NCI-H82 treated with DMSO at 0.1 percent for 48 hours (cell line): ENCODE measurements around the gene ZNF407.

ENCODE experiments used
- DNase-seq: peaks from one replicate; lab custom pipeline; 2025; ENCODE audit not compliant: unreplicated experiment; lab: John Stamatoyannopoulos, UW

Gene ZNF407

DNA sequence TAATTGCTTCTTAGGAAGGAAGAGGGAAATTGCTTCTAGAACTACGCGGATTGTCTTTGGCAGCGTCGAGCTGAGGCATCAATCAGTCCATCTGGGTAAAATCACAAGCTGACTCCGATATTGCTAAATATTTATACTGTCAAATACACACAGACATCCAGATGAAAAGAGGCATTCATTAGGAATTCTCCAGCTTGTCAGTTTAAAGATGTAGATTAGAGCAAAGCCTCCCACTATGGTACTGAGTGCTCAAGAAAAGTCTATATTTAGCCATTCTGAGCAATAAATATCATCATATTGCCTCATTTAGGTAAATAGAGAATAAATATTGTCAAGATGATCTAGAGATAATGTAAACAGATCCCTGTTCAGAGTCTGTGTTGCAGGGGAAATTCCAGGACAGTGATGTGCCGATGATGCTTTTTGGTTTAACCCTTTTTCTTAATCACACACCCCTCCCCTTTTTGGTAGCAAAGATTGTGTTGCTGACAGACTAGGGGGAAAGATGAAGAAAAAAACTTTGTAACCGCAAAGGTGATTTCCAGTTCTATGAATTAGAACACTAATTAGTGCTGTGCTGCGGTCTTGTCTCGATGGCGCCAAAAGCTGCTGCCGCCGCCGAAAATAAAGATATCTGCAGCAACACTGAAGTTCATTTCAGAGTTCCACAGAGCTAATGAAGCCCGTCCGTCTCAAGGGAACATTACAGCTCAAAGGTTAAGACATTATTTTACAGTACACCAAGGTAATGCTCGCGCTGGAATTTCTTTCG, 439.4 kb downstream of the ZNF407 start:
- DNase-seq: no peak

DNA sequence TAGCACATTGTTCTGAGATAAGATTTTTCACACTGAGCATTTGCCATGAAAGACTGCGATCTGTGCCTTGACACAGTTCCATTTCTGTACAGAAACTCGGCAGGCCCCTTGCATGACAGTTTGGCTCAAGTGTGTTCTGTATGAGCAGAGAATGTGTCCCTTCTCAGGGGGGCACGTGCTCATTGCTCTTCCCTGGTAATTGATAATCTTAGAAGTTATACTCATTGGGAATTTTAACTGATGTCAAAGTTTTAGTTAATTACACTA, 440.0 kb downstream of the ZNF407 start:
- no peak for DNase-seq

DNA sequence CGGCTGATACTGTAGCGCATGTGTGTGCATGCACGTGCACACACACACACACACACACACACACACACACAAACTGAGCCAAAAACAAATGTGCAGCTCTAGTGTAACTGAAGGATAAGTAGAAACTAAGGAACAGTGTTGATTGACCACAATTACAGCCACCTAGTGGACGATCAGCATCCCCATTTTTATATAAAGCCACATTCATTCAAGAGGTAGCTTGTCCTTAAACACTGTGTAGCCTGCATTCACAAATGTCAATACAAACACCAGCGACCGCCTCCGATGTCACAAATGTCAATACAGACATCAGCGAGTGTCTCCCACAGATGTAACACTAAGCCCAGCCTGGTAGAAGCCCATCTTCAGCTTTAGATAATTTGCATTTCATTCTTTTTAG, 443.9 kb downstream of the ZNF407 start:
- no peak for DNase-seq

DNA sequence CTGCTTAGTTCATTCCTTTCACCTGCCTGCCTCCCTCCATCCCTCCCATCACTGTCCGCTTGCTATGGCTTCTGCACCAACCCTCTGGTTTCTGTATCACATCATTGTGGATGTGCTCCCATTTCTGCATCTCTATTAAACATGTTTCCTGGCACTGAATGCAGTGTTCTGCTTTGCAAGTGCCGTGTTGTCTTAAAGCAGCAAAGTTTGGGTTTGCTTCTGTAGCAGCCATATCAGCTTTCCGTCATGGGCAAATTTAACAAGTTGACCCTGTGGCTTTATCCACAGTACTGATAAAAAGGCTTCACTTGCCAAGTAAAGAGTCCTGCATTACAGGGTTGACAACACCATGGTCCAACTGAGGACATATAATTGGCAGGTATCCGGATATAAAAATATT, 445.8 kb downstream of the ZNF407 start:
- no peak for DNase-seq

DNA sequence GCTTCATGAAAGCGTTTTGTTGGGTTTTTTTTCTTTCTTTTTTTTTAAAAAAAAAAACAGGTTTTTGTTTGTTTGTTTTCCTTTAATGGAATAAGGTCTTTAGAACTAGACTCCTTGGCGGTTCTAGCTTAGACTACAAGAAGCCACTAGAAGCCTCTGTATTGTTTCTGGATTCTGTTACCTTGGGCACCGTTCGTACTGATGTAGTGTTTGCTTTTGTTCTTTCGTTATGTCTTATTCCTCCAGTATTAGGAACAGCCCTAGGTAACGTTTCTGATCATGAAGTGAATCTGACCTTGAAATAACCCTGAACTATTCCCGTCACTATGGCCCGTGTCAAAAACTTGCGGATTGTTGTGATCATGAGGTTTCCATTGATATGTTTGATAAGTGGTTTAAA, 446.6 kb downstream of the ZNF407 start:
- DNase-seq: no peak

DNA sequence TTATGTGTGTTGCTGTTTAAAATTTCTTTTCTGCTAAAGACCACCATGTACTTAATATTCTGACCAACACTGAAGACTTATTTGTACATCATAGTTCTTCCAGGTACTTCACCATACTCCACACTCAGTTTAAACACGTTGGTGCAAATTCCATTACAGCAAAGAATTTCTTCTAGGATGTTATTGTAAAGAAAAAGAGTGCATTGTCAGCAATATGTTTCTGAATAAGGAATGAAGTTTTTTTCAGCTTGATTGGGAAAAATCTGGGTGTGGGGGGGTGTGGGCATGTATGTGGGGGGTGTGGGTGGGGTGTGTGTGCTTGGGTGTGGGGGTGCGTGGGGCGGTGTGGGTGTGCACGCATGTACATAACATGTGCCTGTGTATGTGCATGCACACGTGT, 447.1 kb downstream of the ZNF407 start:
- DNase-seq: no peak

DNA sequence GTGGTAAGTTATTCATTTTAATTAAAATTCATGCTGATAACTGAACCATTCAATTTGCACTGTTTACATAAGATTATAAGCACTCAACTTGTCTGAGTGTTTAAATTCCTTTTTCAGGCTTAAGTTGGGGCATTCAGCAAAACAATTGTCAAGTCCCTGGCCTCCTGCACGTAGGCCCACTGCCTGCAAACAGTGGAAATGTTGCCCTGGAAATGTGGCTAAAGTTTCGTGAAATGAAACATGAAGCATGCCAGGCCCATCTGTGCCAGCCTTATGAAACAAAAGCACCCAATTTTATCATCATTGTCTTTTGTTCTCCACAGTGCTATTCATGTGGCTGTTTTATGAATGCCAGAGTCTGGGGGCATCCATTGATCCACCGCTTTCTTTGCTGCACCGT, 447.6 kb downstream of the ZNF407 start:
- DNase-seq: no peak

DNA sequence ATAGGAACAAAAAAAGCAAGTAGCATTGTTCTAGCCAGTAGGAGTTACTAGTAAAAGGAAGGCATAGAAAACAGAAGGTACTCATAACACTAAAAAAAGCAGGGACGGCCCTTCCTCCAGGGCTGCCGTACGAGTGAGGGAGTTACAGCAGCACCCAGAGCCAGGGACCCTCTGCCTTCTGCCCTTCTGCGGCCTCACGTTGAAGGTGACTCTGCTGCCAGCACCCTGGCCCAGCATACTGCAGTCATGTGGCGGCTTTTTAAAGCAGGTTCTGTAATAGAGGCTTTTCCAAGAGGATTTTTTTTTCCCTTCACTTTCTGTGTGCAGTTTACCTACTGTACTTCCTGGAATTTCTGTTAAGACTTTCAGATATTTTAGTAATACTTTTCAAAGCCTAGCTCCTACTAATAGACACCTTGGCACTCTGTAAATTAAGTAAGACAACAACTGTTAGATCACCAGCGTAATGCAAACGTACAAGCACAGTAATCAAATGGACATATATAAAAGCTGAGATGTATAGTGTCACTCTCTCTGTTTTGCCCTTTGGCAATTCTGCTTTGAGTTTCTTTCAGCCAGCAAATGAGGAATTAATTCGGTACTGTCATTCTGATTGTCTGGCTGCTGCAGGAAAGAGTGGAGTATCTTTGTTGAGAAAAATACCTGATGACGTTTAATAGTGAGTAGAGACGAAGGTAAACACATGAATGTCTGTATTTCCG, 449.7 kb downstream of the ZNF407 start:
- no peak for DNase-seq

DNA sequence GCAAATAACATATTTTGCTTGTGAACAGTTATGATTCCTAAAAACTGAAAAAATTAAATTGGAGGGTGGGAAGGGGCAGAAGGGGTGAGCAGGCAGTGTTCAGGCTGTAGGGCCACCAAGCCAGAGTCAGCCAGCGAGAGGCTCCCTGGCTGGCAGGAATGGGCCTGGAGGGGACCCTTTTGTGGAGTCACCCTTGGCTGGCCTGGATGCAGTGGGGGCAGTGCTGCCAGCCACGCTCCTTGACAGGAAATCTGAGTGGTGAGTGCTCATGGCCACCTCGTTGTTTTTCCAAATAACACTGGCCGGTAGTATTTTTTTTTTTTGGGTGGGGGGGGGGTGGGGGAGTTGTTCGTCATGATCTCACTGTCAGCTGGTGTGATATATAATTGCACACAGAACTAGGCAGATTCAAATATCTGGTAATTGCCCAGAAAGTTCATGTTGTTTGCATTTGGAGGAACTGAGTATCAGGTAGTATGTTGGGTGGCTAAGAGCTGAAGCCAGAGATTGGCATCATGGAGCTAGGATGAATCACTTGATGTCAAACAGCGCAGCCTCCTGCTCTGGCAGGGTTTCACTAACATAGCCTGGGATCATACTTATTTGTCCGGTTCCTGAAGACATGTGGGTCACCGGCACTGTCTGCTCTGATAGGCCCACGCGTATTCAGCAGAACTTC, 451.2 kb downstream of the ZNF407 start:
- DNase-seq: no peak

DNA sequence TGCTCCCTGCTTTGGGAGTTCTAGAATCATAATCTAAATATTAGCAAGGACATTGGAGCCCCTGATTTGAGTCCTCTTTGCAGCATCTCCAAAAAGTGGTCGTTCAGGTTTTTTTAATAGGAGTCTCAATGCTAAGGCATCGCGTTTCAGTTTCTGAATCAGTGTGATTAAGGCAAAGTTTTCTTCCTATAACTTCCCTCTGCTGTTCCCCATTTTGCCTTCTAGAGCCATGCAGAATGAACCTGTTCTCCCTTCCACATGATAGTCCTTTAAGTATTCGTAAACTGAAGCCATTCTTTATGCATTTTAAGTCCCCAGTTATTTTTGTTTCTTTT, 451.8 kb downstream of the ZNF407 start:
- DNase-seq: no peak

DNA sequence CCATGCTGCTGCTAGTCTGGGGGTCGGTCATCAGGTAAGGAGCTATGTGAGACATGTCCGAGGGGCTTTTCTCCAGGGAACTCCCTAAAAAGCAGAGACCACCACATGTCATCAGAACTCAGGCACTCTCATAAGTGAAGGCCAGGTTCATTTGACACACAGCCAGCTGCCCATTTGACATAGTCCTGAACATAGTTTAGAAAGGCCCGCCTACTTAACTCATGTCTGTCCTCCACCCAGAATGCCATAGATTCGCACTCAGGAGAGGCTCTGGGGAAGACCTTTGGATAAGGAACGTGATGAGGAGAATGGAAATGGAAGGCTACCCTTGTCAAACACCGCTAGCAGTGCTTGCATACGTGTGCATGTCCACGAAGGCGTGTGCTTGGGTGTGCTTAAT, 454.1 kb downstream of the ZNF407 start:
- DNase-seq: no peak

DNA sequence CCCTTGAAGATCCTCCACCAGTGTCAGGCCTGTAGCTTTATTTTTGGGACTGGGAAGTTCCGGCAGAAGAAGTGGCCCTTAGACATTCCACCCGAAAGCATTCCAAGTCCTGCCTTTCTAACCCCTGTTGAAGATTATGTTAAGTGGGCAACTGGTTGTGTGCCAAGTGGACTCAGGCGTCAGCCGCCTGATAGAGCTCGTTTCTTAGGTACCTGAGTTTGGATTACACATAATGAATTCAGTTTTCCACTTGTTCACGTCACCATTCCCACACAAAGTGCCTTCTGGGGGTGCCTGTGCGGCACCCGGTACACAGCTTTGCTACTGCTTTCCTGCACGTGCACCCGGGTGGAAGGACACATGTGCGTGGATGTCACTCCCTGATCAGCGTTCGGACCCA, 454.8 kb downstream of the ZNF407 start:
- DNase-seq: no peak

DNA sequence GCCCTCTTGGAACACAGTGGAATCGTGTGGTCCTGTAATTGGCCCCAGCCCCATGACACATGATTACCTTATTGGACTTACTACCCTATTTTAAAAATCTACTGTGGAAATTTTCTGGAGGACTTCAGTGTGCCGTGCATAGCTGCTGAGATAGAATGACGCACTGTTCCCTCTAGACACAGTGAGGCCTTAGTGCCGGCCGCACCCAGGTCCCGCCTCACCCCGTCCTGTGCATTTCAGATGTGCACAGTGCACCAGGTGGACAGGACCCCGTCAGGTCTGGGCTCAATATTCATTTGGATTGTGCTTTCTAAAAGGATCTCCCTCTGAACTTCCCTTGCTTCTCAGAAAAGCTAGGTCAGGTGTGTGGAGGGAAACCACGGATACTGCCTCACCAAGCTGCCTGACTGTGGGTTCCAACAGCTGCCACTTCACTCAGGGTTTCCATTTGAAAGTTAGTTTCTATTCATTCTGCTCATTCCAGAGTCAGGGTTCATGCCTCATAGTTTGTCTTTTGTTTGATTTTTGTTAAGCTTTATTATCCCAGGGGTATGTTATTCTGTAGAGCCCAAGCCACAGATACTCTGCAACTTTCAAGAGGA, 455.5 kb downstream of the ZNF407 start:
- no peak for DNase-seq

DNA sequence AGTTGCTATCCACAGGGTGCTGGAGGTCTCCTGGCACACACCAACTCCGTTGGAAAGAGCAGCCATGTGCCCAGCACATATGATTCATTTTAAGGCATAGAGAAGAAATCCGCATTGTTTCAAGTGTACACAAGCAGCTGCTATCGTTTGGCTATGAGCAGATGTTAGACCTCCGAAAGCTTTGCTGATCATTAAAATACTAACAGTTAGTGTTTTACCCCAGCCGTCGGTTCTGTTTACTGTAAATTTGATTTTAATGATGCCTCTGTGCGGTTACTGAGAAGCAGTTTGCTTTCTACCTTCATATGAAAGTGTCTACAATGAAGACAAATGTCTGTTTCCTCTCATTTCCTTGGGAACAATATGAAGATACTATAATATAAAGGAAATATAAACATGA, 456.4 kb downstream of the ZNF407 start:
- no peak for DNase-seq

DNA sequence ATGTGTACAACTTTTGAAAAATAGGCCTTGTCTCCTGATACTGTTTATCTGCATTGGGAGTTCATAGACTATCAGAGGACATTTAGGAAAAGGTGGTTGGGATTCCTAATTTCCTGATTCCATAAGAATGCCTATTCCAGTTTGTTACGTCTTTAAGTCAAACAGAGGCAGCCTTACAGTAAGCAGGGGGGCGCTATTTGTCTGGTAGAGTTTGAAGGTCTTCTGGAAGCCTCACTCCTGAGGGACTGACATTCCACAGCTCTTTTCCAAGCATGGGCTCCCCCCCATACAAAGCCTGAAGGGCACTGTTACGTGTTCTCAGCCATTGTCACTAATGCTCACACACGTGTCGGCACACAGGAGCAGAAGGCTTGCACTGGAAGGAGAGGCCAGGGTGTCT, 456.9 kb downstream of the ZNF407 start:
- DNase-seq: no peak

DNA sequence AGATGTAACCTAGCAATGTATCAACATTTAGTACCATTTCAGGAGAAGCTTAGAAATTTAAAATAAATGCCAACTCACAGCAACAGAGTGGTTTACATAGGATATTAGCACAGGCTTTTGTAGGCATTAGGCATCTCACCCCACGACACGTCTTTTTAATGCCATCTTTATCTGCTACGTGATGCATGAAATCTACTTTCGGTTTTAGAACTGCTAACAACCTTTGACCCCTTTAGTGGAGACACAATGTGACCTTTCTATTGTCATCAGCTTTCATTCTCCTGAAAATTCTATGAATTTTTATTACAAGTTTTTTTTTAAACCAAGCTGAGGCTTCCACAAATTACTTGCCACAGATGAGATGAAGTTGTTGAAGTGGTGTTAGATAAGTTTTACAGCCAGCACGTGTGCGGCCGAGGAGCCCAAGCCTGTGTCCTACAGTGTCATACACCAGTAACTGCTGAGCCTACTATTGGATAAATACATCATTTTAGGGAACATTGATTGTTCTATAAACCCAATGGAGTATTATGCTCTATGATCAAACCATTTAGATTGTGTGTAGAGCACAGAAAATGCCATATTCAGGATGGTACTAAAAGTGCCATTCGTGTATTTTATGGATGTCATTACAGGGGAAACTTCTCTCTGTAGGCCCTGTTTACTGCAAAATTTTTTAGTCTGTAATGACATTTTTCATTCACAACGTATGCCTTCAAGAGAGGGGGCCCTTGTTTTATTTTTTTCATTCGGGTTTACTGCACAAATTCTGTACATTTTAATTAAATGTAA, 459.7 kb downstream of the ZNF407 start:
- no peak for DNase-seq

DNA sequence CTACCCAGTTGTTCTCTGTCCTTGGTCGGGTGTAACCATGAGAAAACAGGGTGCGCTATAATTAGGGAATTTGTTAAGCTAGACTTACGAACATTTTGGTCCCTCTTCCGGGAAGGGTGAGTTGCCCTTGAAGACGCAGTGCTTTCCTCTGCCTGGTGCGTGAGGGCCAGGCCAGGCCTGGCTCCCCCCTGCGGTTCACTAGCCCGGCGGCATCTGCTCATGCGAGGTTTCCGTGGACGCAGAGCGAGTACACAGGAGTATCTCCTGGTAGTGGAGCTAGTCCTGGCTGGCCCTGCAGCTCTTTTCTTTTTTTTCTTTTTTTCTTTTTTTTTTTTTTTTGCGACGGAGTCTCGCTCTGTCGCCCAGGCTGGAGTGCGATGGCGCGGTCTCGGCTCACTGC, 462.5 kb downstream of the ZNF407 start:
- DNase-seq: no peak

DNA sequence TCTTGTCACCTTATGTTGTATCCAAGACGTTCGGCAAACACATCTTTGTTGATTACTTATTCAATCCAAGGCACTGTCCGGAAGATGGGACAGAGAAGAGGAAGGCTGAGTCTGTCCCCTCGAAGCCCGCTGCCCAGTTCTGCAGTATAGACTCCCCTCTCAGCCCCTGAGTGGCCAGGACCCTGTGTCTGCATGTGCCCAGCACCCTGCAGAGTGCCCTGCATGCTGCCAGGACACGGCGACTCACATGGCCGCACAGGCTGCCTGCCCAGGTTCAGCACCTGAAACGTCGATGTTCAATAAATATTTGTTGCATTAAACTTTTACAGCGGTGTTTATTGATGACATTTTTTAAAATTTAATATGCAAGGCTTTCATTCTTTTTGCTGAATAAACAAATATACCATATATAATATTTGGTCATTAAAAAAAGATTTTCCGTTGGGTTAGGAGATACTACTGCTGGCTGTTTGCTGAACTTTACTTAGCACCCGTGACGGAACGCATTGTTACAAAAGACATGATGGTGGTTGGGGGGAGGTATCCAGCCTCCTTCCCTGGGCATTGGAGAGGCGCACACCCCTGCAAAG, 464.7 kb downstream of the ZNF407 start:
- no peak for DNase-seq

DNA sequence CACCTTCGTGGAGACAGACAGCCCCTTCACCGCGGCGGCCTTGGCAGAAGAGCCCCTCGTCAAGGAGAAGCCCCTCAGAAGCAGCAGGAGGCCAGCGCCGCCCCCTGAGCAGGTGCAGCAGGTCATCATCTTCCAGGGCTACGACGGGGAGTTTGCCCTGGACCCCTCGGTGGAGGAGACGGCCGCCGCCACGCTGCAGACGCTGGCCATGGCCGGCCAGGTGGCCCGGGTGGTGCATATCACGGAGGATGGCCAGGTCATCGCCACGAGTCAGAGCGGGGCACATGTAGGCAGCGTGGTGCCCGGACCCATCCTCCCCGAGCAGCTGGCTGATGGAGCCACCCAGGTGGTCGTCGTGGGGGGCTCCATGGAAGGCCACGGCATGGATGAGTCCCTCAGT, 465.5 kb downstream of the ZNF407 start:
- no peak for DNase-seq

DNA sequence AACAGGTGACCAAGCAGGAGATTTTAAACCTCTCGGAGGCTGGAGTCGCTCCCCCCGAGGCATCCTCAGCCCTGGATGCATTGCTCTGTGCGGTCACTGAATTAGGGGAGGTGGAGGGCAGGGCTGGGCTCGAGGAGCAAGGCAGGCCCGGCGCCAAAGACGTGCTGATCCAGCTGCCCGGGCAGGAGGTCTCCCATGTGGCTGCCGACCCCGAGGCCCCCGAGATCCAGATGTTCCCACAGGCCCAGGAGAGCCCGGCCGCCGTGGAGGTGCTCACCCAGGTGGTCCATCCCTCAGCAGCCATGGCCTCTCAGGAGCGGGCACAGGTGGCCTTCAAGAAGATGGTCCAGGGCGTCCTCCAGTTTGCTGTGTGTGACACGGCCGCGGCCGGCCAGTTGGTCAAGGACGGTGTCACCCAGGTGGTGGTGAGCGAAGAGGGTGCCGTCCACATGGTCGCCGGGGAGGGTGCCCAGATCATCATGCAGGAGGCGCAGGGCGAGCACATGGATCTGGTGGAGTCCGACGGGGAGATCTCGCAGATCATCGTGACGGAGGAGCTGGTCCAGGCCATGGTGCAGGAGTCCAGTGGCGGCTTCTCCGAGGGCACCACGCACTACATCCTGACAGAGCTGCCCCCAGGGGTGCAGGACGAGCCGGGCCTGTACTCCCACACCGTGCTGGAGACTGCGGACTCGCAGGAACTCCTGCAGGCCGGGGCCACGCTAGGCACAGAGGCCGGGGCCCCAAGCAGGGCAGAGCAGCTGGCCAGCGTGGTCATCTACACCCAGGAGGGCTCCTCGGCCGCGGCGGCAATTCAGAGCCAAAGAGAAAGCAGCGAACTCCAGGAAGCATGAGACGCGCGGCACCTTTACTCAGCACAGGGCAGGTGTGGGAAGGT, 466.2 kb downstream of the ZNF407 start:
- no peak for DNase-seq
